MM.1S (cell line): ENCODE results near the gene SLC49A3.

ENCODE experiments used
- CTCF ChIP-seq: fragments of 300-600 bp; sonication (generic); IDR thresholded peaks from 2 replicates; pipeline ENCODE4 v1.5.1; 2016; ENCODE audit warnings: antibody characterized with exemption, low read length, mixed read lengths
- EZH2 ChIP-seq: fragments of 300-600 bp; sonication (generic); optimal IDR thresholded peaks from 2 replicates; pipeline ENCODE3; 2017; ENCODE audit warnings: low read depth, mild to moderate bottlenecking, antibody characterized with exemption, low read length, mixed read lengths

- TF ChIP-seq CTCF, result no peak
- no peak for TF ChIP-seq EZH2
These were observed 33.3 kb upstream of the SLC49A3 start for GRCh38 chr4:722169-722725.
